NOMO-1 treated with DMSO at 0.1 percent for 48 hours (cell line): ENCODE data around the gene KLHL33.

ENCODE experiments used
- DNase-seq: peaks from one replicate; lab custom pipeline; 2025; ENCODE audit not compliant: unreplicated experiment; lab: John Stamatoyannopoulos, UW

The KLHL33 gene

GRCh38 chr14:20415782-20416206 lies 20.2 kb downstream of the KLHL33 start:
- DNase-seq, result peak; percentile 73

- DNase-seq, result no peak
Measured at GRCh38 chr14:20413744-20414082, 22.3 kb downstream of the KLHL33 start.

- peak; percentile 66 for DNase-seq
Measured at GRCh38 chr14:20412876-20413743, 22.9 kb downstream of the KLHL33 start, which contains the start of gene TEP1. Gene TEP1, minus strand, starts transcription at chr14:20413501. Its CDS starts 5,062 bp downstream, at chr14:20408439.

GRCh38 chr14:20412411-20412810 lies 23.6 kb downstream of the KLHL33 start:
- DNase-seq, result no peak

GRCh38 chr14:20409226-20409625 lies 26.7 kb downstream of the KLHL33 start:
- no peak for DNase-seq

- no peak for DNase-seq
Measured at GRCh38 chr14:20403521-20403920, 32.4 kb downstream of the KLHL33 start.

GRCh38 chr14:20400965-20401593 lies 34.9 kb downstream of the KLHL33 start:
- DNase-seq, result no peak

- DNase-seq, result no peak
Measured at GRCh38 chr14:20400589-20400964, 35.4 kb downstream of the KLHL33 start.

- DNase-seq, result no peak
Measured at GRCh38 chr14:20397511-20397910, 38.5 kb downstream of the KLHL33 start.

GRCh38 chr14:20391505-20391904 lies 44.5 kb downstream of the KLHL33 start:
- no peak for DNase-seq

GRCh38 chr14:20388159-20388558 lies 47.8 kb downstream of the KLHL33 start:
- no peak for DNase-seq

GRCh38 chr14:20387576-20387975 lies 48.4 kb downstream of the KLHL33 start:
- DNase-seq, result peak; percentile 76

- DNase-seq, result no peak
Measured at GRCh38 chr14:20386276-20386855, 49.6 kb downstream of the KLHL33 start.

- DNase-seq, result no peak
Measured at GRCh38 chr14:20384886-20385285, 51.1 kb downstream of the KLHL33 start.

- DNase-seq, result no peak
Measured at GRCh38 chr14:20384321-20384720, 51.6 kb downstream of the KLHL33 start.

- DNase-seq, result no peak
Measured at GRCh38 chr14:20383636-20384035, 52.3 kb downstream of the KLHL33 start.

GRCh38 chr14:20383032-20383431 lies 52.9 kb downstream of the KLHL33 start:
- DNase-seq, result no peak

- DNase-seq, result no peak
Measured at GRCh38 chr14:20382526-20382925, 53.4 kb downstream of the KLHL33 start.

GRCh38 chr14:20381341-20381740 lies 54.6 kb downstream of the KLHL33 start:
- DNase-seq, result no peak

GRCh38 chr14:20380681-20381080 lies 55.3 kb downstream of the KLHL33 start:
- no peak for DNase-seq

- no peak for DNase-seq
Measured at GRCh38 chr14:20379743-20380142, 56.2 kb downstream of the KLHL33 start.

- DNase-seq, result no peak
Measured at GRCh38 chr14:20377171-20377570, 58.8 kb downstream of the KLHL33 start.
